ENCODE measurements around the gene YAE1.

Gene YAE1

DNA sequence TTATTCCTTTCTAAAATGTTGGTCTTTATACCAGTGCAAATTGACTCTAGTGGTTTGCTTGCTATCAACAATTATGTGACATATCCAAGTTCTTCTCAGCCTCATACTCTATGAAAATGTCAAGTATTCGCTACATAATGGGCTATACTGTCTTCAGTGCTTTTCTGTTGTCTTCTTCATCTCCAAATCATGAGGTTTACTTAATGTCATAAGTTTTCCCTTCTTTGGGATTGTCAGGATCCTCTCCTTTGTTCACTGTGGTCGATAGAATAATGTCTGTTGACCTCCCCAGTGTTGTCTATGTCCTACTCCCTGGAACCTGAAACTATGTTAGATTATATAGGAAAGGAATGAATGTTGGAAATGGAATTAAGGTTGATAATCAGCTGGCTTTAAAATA is 40.7 kb downstream of the YAE1 start:
- DNase-seq (ENCODE audit: low spot score), result no peak

DNA sequence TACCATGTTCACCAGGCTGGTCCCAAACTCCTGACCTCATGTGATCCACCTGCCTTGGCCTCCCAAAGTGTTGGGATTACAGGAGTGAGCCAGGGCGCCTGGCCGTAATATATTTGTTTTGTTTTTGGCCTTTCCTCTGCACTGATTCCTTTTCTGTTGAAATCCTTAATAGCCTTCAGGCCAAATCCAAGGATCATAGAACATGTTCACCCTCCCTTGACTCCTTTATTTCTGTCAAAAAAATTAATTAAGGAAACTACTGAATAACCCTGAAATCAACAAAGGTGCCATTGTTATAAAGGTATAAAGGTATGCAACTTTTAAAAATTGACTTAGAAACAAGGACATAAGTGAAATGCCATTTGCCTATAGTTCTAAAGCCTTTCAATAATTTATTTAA is 41.7 kb downstream of the YAE1 start:
- DNase-seq (ENCODE audit: low spot score), result no peak

GRCh38 chr7:39608278-39608677 is 42.1 kb downstream of the YAE1 start:
- DNase-seq (ENCODE audit: low spot score), result no peak

DNA sequence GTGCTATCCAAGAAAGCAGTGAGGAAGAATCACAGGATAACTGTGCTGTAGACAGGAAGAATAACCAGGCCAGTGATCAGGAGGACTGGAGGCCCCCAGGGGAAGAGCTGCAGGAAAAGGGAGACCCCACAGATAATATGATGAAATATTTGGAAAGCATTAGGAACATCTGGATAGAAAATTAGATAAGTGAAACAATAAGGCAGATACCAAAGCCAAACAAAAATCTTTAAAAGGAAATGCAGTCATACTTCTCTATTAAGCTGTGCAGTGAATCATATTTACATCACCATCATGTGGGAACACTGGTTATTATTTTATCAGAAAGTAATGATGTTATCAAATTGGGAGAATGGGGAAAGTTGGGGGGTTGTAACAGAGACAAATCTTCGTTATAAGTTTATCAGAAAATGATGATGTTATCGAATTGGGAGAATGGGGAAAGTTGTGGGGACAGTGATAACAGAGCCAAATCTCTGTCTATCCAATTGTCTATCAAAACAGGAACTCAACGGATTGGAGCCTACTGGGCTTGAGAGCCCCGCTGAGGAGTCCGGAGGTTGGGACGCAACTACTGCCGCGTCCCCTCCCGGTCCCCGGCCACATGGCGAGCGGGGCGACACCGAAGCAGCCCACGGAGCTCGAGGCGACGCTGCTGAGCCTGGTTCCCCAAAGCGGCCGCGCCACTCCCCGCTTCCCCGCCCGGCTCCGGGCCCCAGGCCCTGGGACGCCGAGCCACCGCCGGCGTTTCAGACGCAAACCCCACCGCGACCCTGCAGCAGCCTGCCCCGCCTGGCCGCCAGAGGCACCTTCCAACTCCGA is 43.1 kb downstream of the YAE1 start:
- DNase-seq (ENCODE audit: low spot score), result no peak

DNA sequence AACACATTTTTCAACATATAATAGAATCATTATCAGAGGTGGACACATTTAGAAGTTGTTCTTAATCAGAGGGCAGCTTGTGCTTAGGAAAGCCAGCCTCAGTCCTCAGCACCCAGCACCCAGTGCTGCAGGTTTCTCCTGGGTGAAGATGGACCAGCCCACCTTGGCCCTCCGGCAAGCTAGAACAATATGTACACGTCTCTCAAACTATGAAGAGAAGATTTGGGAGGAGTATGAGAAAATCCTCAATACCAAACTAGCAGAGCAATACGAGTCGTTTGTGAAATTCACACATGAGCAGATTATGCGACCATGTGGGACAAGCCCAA is 43.7 kb downstream of the YAE1 start:
- DNase-seq (ENCODE audit: low spot score), result no peak

DNA sequence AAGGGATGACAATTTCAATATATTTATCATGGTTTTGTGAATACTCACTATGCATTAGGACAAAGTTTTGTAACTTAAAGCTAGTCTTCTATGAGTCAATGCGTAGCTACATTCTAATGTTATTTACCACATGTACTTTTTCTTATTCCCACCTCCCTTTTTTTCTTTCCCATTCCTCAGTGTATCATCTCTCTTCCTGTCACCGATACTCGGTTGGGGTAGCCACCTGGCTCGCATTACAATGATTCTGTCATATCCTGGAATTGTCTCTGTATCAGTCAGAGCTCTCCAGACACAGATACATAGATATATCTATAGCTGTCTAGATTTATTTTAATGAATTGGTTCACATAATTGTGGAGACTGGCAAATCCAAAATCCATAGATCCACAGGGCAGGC is 47.4 kb downstream of the YAE1 start:
- DNase-seq (ENCODE audit: low spot score), result no peak

- no peak for DNase-seq (ENCODE audit: low spot score)
Observed at GRCh38 chr7:39614299-39614698, 48.1 kb downstream of the YAE1 start.

GRCh38 chr7:39615350-39615975 is 49.3 kb downstream of the YAE1 start:
- DNase-seq (ENCODE audit: low spot score), result no peak

DNA sequence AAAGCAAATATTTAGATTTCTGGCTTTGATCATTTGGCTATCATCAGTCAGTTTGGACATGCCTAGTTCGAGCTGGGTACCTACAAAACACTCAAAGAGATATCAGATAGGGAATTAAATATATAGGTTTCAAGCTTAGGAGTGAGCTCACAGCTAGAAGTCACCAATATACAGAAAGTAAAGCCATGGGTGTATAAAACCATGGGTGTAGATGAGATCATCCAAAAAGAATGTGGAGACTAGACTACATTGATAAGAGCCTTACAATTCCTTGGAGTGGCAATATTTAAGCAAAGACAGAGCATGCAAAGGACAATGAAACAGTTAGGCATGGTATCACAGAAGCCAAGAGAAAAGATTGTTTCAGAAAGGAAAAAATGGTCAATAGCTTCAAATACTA is 49.9 kb downstream of the YAE1 start:
- no peak for DNase-seq (ENCODE audit: low spot score)

DNA sequence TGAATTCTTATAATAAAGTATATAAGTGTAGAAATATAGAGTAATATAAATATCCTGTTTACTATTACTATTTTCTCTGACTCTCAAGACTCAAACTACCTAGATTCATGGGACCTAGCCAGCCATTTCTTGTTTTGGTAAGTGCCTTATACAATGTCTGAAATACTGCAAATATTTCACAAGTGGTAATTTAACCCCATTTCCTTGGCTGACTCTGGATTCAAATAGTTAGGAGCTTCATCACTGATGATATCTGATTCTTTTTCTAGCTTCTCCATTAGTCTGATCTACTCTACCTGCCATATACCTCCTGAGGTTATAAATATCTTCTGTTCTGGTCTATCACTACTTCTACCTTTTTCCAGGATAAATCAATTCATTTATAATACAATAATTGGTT is 50.8 kb downstream of the YAE1 start:
- DNase-seq (ENCODE audit: low spot score), result no peak

- DNase-seq (ENCODE audit: low spot score), result no peak
Observed at GRCh38 chr7:39618868-39619267, 52.7 kb downstream of the YAE1 start.

DNA sequence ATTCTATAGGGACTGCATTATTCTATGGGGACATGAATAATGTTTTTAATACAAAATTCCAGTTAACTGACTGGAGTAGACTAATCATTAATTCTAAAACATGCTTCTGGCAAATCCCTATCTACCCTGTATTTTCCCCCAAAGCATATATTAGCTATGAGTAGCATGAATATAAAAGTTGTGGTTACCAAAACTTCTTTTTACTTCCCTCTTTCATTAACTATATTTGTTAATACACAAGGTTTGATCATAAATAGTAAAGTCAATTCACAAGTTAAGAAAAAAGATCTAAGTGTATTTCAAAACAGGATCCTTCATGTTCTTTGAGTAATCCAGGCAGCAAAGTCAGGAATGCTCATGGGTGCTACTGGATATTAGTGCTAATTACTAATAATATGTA is 54.3 kb downstream of the YAE1 start:
- DNase-seq (ENCODE audit: low spot score), result no peak

GRCh38 chr7:39621261-39621660 is 55.1 kb downstream of the YAE1 start:
- no peak for DNase-seq (ENCODE audit: low spot score)

DNA sequence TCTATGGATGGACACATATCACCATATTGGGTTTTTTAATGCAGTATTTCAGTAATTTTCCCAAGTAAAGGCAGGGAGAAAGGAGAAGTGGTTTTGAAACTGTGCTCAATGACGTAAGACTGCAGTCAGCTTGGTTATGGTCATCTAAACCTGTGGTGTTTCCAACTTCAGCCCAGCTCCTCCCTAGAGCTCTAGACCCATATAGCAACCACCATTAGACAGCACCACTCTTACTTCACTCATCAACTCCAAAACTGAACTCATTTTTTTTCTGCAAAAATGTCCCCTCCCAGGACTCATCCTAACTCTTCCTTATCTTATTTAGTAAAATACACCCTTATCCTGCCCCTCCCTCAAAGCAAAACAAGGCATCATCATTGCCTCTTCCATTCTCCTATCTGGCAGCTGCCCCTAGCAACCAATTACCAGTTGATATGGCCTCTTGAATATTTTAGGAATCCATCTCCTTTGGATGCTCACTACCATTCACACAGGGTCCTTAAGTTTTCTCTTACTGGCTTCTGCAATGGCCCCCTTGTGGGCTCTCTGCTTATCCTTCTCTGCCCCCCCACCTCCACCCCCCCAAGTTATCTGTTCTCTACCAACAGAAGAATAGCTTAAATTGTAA is 55.7 kb downstream of the YAE1 start:
- no peak for DNase-seq (ENCODE audit: low spot score)
